ENCODE results near the gene EVI5. TPM values are rescaled to one million over a fixed set of nuclear protein-coding genes. Genes with fewer than 3 reads are reported as not detected.
A peak's percentile ranks its signal among the peaks of the same experiment; 100 is the strongest.

The EVI5 gene
- total RNA-seq, 2 donors from 2014 or later, result 47.4 to 54.3 TPM

DNA sequence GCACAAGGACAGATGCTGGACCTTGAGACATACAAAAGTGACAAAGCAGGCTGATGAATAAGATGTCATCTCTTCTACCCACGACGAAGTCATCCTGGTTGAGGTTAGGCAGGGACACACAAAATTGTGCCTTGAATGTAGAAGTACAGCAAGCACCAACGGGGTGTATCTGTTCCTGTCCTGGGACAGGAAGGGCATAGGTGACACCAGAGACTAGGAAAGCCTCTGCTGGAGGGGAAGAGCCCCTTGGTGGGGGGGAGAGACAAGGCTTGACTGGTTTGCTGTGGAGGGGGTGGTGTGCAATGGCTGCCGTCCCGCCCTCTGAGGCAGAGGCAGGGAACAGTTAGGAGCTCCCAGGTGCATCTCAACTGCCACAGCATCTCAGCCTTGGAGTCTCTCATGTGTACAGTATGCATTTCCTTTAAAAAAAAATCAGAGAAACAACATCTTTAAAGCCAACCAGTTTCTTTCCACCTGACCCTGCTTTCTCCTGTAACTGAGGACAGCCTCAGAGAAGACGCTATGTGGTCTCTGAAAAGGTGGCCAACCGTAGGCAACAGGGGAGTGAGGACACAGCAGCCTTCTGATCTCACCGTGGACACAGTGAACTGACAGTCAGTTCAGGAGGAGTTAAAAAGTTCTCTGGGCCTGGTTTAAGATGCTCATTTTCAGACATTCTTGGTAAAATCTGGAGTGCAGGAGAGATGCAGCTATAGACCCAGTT is 280.5 kb downstream of the EVI5 start:
- no peak for DNase-seq (ENCODE audit: low spot score)
- intact Hi-C loops (cut with DNase I), result no loop called here

DNA sequence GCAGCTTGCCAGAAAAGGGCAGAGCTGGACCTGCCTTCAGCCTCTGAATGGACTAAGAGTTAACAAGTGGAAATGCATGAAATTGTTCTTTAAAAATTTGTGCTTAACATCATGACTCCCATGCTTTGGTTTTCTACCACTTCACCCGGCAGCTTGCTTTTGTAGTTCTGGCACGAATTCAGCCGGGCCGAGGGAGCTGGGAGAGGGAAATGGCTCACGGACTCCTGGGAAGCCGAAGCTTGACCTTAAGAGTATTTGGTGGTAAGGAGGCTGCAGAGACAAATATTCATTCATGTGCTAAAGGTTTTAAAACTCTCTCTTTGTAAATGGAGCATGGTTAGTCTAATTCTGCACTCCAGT is 281.0 kb downstream of the EVI5 start:
- DNase-seq (ENCODE audit: low spot score), result no peak
- intact Hi-C loops (cut with DNase I), result no loop called here

DNA sequence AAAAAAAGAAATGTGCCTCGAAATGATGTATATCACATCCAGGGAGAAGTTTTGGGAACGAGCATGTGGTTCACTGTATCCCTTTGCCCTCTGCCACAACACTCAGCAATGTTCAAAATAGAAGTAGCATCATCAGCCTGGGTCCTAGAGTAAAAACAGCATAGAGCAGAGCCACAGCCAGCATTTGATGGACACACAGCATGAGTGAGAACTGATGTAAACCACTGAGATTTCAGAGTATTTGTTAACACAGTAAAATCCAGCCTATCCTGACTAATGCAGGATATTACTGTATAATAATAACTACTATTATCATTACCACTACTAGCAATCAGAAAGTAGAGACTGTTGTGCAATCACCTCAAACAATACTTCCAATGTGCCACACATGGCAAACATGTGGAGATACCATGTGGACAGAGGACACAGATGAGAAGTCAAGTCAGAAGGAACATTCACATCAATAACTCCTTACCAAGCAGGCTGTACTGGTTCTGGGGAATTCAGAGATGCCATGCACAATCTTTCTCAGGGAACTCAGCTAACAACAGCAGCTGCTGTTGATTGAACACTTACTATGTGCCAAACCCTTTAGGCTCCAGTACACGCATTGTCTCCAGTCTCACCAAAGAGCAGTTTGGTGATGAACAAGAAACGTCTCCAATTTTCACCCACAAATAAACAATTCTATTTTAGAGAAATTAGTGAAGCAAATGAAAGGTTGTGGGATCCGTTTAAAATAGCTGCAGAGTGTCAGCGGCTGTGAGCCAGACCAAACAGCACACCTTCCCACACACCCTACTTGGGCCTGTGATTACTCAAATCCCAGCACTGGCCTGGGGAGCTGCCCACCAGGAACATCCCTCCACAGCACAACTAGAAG is 281.6 kb downstream of the EVI5 start:
- no peak for DNase-seq (ENCODE audit: low spot score)
- intact Hi-C loops (cut with DNase I), result no loop called here

DNA sequence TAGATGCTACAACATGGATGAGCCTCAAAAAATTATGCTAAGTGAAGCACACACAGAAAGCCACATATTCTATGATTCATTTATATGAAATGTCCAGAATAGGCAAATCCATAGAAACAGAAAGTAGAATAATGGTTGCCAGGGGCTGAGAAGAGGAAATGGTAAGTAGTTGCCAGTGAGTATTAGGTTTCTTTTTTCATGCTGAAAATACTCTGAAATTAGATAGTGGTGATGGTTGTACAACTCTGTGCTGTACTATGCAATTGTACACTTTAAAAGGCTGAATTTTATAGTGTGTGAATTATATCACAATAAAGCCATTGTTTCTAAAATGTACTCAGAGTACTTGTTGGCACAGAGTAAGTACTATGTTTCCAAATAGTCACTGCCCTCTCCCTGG is 282.7 kb downstream of the EVI5 start:
- intact Hi-C loops (cut with DNase I), result no loop called here
- DNase-seq (ENCODE audit: low spot score), result no peak

DNA sequence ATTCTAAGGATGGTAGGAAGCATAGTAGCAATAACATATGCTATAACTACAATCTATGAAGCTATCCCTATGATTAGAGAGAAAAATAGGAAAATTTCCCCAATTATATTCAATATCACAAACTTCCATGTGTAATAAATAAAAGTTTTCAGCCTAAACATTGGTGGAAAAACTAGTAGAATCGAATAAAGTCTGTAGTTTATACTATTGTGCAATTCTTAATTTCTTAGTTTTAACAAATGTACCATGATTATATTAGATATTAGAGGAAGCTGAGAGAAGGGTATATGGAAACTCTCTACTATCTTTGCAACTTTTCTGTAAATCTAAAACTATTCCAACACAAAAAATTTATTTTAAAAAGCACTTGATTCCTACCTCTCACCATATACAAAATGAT is 284.4 kb downstream of the EVI5 start:
- intact Hi-C loops (cut with DNase I), result no loop called here

DNA sequence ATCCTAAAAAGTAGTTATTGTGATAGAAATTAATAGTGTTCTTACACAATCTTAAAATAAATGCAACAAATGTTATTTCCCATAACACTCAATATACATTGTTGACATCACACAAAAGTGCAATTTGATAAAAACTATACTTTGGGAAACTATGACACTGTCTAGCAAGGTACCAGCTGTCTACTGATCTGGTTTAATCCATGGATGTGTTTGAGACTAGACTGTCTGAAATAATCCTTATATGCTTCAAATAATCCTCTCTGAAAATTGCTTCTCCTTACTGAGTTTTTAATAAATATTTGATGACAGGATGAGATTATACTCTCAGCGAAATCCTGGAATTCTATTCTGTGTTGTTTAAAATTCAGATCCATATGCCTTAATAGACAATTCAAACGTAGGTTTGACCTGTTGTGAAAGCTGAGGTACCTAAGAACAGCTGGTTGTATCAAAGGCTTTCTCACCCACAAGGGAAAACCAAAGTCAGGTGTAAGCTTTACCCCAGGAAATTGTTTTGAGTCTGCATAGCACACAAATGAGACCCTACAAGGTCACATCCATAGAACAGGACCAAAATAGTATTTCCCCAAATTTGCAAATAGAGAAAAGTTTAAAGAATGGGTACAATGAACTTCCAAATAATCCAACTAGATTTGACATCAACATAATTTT is 289.4 kb downstream of the EVI5 start:
- intact Hi-C loops (cut with DNase I), result no loop called here
- DNase-seq (ENCODE audit: low spot score), result no peak

More for the DNA sequence above, 284.4 kb downstream of the EVI5 start:
- no peak for DNase-seq (ENCODE audit: low spot score)

DNA sequence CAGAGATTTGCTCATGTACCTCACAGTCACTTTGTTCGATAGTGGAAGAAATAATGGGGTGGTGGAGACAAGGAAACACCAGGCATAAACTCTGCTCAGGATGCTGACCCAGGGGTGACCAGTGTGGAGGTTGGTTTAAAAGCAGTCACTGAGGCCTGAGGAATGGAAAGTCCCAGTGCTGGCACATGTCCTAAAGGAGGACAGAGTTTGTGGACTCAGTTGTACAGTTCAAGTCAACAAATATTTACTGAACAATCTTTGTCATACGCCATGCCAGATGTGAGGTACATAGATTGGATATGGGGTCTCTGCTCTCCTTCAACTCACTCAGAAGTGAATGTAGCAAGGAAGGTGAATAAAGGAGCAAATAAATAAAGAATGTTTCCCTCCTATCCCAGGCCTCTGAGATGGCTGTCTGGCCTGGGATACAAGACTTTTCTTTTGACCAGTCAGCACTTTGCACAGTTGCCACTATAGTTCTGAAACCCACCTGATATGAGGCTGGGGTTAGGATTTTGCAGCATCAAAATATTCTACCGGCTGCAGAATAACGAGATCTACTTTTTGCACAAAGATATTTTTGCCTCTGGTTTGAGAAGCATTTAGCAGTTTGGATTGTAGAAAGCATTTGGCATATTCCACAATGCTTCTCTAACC is 290.3 kb downstream of the EVI5 start:
- intact Hi-C loops (cut with DNase I), result no loop called here
- DNase-seq (ENCODE audit: low spot score), result no peak

DNA sequence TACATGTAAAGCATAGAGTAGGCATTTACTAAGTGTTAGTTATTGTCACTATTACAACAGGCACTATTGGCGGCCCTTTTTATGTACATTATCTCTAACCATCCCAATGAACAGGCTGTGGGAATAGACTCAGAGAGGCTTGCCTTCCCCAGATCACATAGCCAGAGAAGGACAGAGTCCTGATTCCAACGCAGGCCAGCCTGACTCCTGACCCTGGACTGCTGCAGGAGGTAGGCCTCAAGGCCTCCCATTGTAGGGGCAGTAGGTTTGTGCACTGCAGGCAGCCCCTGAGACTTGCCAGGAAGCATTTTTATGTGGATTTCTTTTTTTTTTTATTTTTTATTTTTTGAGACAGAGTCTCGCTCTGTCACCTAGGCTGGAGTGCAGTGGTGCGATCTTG is 291.8 kb downstream of the EVI5 start:
- no peak for DNase-seq (ENCODE audit: low spot score)

DNA sequence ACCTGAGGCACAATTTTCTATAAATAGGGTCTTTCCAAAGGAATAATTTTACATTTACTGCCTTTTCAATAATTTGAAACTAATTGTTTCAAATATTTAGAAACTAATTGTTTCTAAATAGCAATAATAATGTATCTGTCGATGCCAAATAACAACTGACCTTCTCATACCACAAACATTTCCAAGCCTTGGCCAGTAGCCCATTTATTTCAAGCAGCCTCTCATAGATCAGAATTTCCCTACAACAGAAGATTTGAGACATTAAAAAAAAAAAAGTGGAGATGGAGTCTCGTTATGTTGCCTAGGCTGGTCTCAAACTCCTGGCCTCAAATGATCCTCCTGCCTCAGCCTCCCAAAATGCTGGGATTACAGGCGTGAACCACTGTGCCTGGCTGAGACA is 296.1 kb downstream of the EVI5 start:
- no peak for DNase-seq (ENCODE audit: low spot score)
- intact Hi-C loops (cut with DNase I), result no loop called here

More for the DNA sequence above, 291.8 kb downstream of the EVI5 start:
- intact Hi-C loops (cut with DNase I), result no loop called here

DNA sequence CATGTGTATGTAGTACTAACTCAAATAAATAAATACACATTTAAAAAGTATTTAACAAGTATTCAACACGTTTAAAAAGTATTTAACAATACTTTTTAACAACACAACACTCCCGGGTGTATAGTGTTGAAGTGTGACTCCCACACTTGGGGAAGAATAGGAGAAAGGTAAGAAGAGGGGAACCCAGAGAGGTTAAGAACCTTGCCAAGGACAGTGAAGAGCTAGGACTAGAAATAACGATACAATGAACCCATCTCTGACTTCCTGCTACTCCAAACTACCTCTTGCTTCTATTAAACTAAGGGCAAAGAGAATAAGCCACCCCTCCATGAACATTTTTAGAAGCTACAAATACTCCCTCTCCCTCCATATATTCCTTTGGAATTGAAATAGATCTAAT is 296.5 kb downstream of the EVI5 start:
- DNase-seq (ENCODE audit: low spot score), result no peak
- intact Hi-C loops (cut with DNase I), result no loop called here

DNA sequence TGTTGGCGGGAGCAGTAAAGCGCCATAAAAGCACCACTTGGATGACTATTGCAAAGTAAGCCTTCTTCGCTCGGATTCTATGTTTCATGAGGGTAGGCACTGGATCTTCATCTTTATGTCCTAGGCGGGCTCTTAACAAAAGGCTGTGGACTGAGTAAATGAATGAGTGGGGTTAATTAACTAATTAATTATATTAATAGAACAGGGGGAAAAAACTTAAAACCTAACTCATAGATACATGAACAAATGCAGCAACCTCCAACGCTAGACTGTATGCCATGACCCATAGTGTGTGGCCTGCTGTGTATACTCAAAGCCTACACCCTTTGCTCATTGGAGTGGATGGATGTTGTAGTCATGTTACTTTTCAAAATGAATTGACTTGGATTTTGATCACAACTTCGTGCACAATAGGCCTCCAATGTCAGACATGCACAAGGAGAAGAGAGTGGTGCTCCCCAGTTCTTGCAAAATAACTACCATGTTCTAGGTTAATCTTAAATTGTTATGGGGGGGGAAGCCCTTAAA is 297.8 kb downstream of the EVI5 start:
- DNase-seq (ENCODE audit: low spot score), result no peak
- intact Hi-C loops (cut with DNase I), result no loop called here

DNA sequence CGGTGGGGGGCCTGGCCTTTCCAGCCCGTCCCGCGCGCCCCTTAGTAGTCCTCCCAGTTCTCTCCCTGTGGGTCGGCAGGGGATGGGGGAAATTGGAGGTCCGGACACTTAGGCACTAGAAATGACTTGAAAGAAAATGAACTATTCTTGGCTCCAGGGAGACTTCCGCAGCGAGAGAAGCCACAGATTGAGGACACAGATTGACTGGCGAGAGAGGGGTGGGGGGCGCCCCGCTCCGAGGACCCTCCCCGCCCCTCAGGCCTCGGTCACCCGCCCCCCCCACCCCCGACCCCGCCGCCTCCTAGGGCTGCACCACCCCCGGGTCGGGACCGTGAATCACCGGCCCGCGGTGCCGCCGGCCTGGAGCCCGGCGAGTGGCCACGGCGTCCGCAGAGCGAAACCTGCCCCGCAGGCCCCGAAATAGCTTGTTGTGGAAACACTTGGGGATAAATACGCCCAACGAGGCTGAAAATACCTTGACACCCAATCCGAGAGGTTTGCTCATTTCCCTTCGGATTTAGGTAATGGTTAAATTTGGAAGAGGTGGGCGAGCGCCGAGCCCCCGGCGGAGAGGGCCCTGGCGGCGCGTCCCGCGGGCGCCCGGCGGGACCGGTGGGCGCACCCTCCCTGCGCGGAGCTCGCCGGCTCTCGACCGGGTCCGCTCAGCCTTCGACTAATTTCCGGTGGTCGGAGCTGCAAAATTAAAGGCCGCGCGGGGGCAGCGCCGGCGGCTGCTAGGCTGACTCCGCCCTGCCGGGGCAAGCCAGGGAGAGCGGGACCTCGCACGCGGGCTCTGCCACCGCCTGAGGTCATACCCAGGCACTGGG is 298.4 kb downstream of the EVI5 start, which contains the start of gene GFI1:
Gene GFI1 (minus strand): TSS at position 675 of the 827 bp plus-strand sequence. CDS start 3,438 bp downstream, outside the sequence.
- DNase-seq (ENCODE audit: low spot score), result peak; percentile 81
- intact Hi-C loops (cut with DNase I), result no loop called here

DNA sequence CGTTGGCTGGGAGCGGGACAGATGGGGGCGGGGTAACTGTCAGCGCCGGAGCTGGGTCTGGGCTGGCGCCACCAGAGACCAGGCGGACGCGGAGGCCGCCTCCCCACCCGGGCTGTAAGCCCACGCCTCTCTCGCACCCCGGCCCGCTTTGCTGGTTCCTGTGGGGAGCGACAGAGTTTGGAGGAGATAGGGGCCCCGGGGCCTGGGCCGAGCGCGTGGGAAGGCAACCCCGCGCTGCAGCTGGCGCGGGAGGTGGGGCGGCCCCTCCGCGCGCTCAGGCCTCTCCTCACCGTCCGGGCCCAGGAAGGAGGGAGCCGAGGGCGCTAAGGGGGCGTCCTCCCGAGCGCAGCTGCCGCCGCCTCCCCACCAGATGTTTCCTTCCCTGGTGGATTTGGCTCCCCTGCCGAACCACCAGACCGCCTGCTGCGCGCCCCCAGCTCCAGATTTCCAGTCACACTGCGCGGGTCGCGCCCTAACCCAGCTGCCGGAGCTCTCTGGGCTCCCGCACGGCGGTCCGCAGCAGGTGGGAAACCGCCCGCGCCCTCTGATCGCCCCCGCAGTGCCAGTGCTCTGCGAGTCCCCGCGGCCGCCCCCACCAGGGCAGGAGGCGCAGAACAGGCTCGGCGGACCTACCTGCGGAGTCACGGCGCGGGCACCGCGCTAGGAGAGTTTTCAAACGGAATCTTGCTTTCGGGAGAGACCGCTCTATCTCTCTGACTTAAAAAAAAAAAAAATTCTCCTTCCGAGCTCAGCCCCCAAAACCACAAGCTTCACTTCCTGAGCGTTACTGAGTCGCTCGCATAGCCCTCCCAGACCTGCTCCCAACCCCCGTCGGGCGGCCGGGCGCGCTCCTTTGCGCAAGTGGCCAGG is 299.3 kb downstream of the EVI5 start:
- peak; percentile 86 for DNase-seq (ENCODE audit: low spot score)
- intact Hi-C loops (cut with DNase I), result no loop called here

DNA sequence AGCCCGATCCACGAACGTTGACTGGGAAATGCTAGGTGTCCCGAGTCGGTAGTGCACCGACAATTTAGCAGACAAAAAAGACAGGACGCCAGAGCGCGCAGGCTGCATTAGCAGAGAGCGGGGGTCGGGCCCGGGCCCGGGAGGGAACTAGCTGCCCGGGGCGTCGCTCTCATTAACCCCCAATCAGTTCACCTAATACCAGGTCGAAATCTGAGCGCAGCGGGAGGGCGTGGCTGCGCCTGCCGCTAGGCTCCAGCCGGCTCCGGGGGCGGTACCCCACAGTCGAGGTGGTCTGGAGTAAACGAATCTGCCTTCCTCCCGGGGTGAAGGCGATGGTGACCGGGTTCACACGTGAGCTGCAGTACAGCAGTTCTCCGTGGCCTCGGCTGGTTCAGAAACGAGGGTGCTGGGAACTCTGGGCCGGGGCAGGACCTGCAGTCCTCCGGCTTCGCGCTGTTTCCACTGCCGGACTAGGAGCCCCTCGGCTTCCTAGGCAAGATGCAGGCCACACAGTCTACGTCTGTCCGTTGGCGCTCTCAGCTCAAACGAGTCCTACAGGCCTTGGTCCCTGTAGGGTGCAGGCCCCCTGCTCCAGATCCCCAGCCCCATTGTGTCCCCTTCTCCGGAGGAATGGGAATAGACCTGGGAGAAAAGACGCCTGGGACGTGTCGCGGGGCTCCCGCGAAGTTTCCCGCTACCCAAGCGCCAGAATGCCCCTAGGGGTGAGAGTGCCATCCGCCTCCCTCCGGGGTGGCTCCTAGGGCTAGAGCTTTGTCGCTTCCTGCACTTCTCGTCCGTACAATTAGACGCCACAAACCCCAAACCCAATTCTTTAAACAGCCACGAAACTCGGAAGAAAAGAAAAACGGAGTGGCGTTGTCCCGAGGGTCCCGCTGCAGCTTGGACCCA is 300.2 kb downstream of the EVI5 start:
- intact Hi-C loops (cut with DNase I), result no loop called here
- DNase-seq (ENCODE audit: low spot score), result peak; percentile 84

DNA sequence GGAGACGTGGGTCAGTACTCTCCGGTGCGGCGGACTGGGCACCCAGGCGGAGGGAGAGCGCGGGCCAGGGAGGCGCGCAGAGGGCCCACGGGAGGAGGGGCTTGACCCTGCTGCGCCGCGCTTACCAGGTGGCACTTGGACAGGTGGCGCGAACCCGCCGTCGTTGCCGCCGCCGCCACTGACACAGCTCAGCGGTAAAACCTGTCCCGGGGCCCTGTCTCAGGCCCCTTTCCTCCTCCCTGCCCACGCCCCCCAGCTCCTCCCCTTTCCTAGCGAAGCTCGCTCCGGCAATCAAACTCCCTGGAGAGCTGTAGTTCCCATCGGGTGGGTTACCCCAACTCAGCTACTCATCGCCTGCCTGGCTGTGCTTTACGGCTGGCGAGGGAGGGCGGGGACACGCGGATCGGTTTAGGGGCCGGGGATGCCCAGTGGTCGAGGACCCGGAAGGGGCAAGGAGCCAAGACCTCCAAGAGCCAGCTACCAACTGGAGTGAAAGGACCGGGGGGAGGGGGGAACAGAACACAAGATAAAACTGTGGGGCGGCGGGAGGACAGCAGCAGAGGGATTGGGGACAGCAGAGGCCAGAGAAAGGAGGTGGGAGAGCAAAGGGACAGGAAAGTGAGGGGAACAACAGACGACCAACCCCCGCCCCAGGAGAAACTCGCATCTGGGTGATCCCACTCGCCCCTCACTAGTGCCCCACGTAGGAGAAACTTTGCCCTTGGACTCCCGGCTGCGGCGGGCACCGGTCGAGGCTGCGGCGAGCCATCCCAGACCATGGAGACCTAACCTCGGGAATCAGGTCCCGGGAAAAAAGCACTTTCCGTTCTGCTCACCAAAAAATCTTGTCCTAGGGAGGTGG is 301.1 kb downstream of the EVI5 start:
- no peak for DNase-seq (ENCODE audit: low spot score)
- intact Hi-C loops (cut with DNase I), result no loop called here

All from posterior vena cava (tissue), 2 donors.